IMR-90 (cell line): Measurements from ENCODE around the gene OR51B2. TPM values are rescaled to one million over a fixed set of nuclear protein-coding genes. Genes with fewer than 3 reads are reported as not detected.

Source experiments
- ATAC-seq: fragments of 200-7000 bp; cut with Tn5 transposase; 2 replicates; pipeline ENCODE4 v1.9.1; 2020; ENCODE audit warnings: low read depth, mild to moderate bottlenecking, moderate library complexity
- BruUV-seq: library from RNA; stranded (reverse); fragments of 400-500 nt; replicated peaks from 2 replicates; lab custom pipeline; 2021; lab: Mats Ljungman, UMichigan
- CTCF ChIA-PET: fragments of 300-600 bp; formaldehyde crosslinking; extraction: SDS; loops from one replicate; lab custom pipeline; 2021; ENCODE audit warnings: antibody characterized with exemption; lab: Yijun Ruan, JAX
- POLR2A ChIA-PET: fragments of 300-600 bp; sonication (Branson Sonifier 250); formaldehyde crosslinking; loops from one replicate; lab custom pipeline; 2022; ENCODE audit warnings: antibody characterized with exemption; ENCODE audit not compliant: unreplicated experiment; lab: Charles Lee
- DNase-seq: peaks from one replicate; pipeline ENCODE4 v3.0.0; 2013
- H2AFZ ChIP-seq: replicated peaks from 2 replicates; pipeline ENCODE3; 2013; ENCODE audit warnings: low read length, mild to moderate bottlenecking; ENCODE audit not compliant: poor library complexity
- H2AK5ac ChIP-seq: 2 replicates; pipeline ENCODE4 v1.6.1; 2013; ENCODE audit warnings: low read depth, low read length, inconsistent platforms
- H2AK9ac ChIP-seq: replicated peaks from 2 replicates; pipeline ENCODE3; 2013; ENCODE audit warnings: mild to moderate bottlenecking, low read depth, low read length, moderate library complexity; ENCODE audit not compliant: poor library complexity
- H2BK120ac ChIP-seq: 2 replicates; pipeline ENCODE4 v1.6.1; 2013; ENCODE audit warnings: low read depth, low read length, inconsistent platforms
- H2BK15ac ChIP-seq: 3 replicates; pipeline ENCODE4 v1.6.1; 2013; ENCODE audit warnings: low read depth, low read length, inconsistent platforms
- H2BK20ac ChIP-seq: 2 replicates; pipeline ENCODE4 v1.6.1; 2013; ENCODE audit warnings: low read depth, mild to moderate bottlenecking, inconsistent platforms, low read length, moderate library complexity
- H2BK5ac ChIP-seq: 2 replicates; pipeline ENCODE4 v1.6.1; 2013; ENCODE audit warnings: mild to moderate bottlenecking, low read depth, low read length, inconsistent platforms; ENCODE audit not compliant: poor library complexity, severe bottlenecking
- H3K14ac ChIP-seq: replicated peaks from 2 replicates; pipeline ENCODE4 v1.6.1; 2013; ENCODE audit warnings: low read depth, low read length, inconsistent platforms
- H3K18ac ChIP-seq: 2 replicates; pipeline ENCODE4 v1.6.1; 2013; ENCODE audit warnings: low read depth, low read length, control low read depth
- H3K23ac ChIP-seq: 2 replicates; pipeline ENCODE4 v1.6.1; 2013; ENCODE audit warnings: low read depth, low read length, inconsistent platforms
- H3K27ac ChIP-seq: 2 replicates; pipeline ENCODE4 v1.5.1; 2013; ENCODE audit warnings: mild to moderate bottlenecking, control low read depth, low read length; ENCODE audit not compliant: insufficient read depth
- H3K27me3 ChIP-seq: 2 replicates; pipeline ENCODE4 v1.6.1; 2013; ENCODE audit warnings: low read length; ENCODE audit not compliant: control insufficient read depth, insufficient read depth
- H3K36me3 ChIP-seq: 2 replicates; pipeline ENCODE4 v1.6.1; 2013; ENCODE audit warnings: low read length, mixed read lengths; ENCODE audit not compliant: control insufficient read depth, insufficient read depth
- H3K4ac ChIP-seq: 2 replicates; pipeline ENCODE4 v1.6.1; 2013; ENCODE audit warnings: low read depth, low read length, inconsistent platforms
- H3K4me1 ChIP-seq: 2 replicates; pipeline ENCODE4 v1.6.1; 2013; ENCODE audit warnings: low read length, mixed read lengths; ENCODE audit not compliant: control insufficient read depth, insufficient read depth
- H3K4me2 ChIP-seq: 2 replicates; pipeline ENCODE4 v1.6.1; 2013; ENCODE audit warnings: low read depth, mild to moderate bottlenecking, control low read depth, low read length, moderate library complexity
- H3K4me3 ChIP-seq: 2 replicates; pipeline ENCODE4 v1.5.1; 2013; ENCODE audit warnings: low read depth, mild to moderate bottlenecking, control low read depth, low read length, moderate library complexity; ENCODE audit not compliant: insufficient read depth
- H3K56ac ChIP-seq: 2 replicates; pipeline ENCODE4 v1.6.1; 2013; ENCODE audit warnings: low read length, inconsistent platforms; ENCODE audit not compliant: insufficient read depth; ENCODE audit errors: extremely low read depth
- H3K79me1 ChIP-seq, 2 experiments: 2 replicates each; pipeline ENCODE4 v1.6.1; 2013; ENCODE audit warnings: low read length in 2 of 2, inconsistent platforms in 1 of 2, low read depth in 1 of 2
- H3K9ac ChIP-seq: 2 replicates; pipeline ENCODE4 v1.6.1; 2013; ENCODE audit warnings: low read depth, low read length, control low read depth
- H3K9me1 ChIP-seq: 2 replicates; pipeline ENCODE4 v1.6.1; 2013; ENCODE audit warnings: low read length, inconsistent platforms; ENCODE audit not compliant: insufficient read depth
- H3K9me3 ChIP-seq: 2 replicates; pipeline ENCODE4 v1.6.1; 2013; ENCODE audit warnings: low read length; ENCODE audit not compliant: control insufficient read depth, insufficient read depth
- H4K20me1 ChIP-seq: 2 replicates; pipeline ENCODE4 v1.6.1; 2013; ENCODE audit warnings: low read length, inconsistent platforms; ENCODE audit not compliant: insufficient read depth
- H4K5ac ChIP-seq: 2 replicates; pipeline ENCODE4 v1.6.1; 2013; ENCODE audit warnings: mild to moderate bottlenecking, low read depth, low read length, control low read depth
- H4K8ac ChIP-seq, 2 experiments: 2 replicates each; pipeline ENCODE4 v1.6.1; 2013; ENCODE audit warnings: low read depth in 2 of 2, low read length in 2 of 2, control low read depth in 1 of 2, inconsistent platforms in 1 of 2
- H4K91ac ChIP-seq: 2 replicates; pipeline ENCODE4 v1.6.1; 2013; ENCODE audit warnings: low read depth, low read length, inconsistent platforms; ENCODE audit not compliant: insufficient read depth
- BHLHE40 ChIP-seq: fragments of 150-350 bp; IDR thresholded peaks from 2 replicates; pipeline ENCODE4 v1.6.1; 2016; ENCODE audit warnings: mild to moderate bottlenecking, low read depth, low read length
- CEBPB ChIP-seq: IDR thresholded peaks from 2 replicates; pipeline ENCODE4 v1.6.1; 2012; ENCODE audit warnings: low read depth, low read length, improper control_type of control experiment
- CHD1 ChIP-seq: IDR thresholded peaks from 2 replicates; pipeline ENCODE4 v1.6.1; 2012; ENCODE audit warnings: low read depth, low read length, improper control_type of control experiment
- CTCF ChIP-seq: conservative IDR thresholded peaks from 2 replicates; pipeline ENCODE4 v1.5.1; 2012; ENCODE audit warnings: mild to moderate bottlenecking, low read depth, low read length, improper control_type of control experiment
- ELK1 ChIP-seq: fragments of 150-350 bp; IDR thresholded peaks from 2 replicates; pipeline ENCODE4 v1.6.1; 2016; ENCODE audit warnings: low read depth, mild to moderate bottlenecking, low read length, moderate library complexity, borderline replicate concordance
- FOS ChIP-seq: fragments of 150-350 bp; IDR thresholded peaks from 2 replicates; pipeline ENCODE4 v1.6.1; 2016; ENCODE audit warnings: low read depth, low read length
- MAFK ChIP-seq: IDR thresholded peaks from 2 replicates; pipeline ENCODE4 v1.6.1; 2012; ENCODE audit warnings: low read depth, low read length, improper control_type of control experiment
- MAZ ChIP-seq: IDR thresholded peaks from 2 replicates; pipeline ENCODE4 v1.6.1; 2012; ENCODE audit warnings: low read depth, mild to moderate bottlenecking, low read length, improper control_type of control experiment, moderate library complexity, borderline replicate concordance
- MXI1 ChIP-seq: IDR thresholded peaks from 2 replicates; pipeline ENCODE4 v1.6.1; 2012; ENCODE audit warnings: low read depth, mild to moderate bottlenecking, low read length, moderate library complexity, borderline replicate concordance
- NFE2L2 ChIP-seq: fragments of 150-350 bp; IDR thresholded peaks from 2 replicates; pipeline ENCODE4 v1.6.1; 2016; ENCODE audit warnings: low read depth, mild to moderate bottlenecking, low read length
- POLR2A ChIP-seq: IDR thresholded peaks from 2 replicates; pipeline ENCODE4 v1.6.1; 2012; ENCODE audit warnings: mild to moderate bottlenecking, low read depth, low read length
- RFX5 ChIP-seq: IDR thresholded peaks from 2 replicates; pipeline ENCODE4 v1.8.0; 2012; ENCODE audit warnings: low read depth, mild to moderate bottlenecking, low read length, moderate library complexity
- SMC3 ChIP-seq: fragments of 150-350 bp; IDR thresholded peaks from 2 replicates; pipeline ENCODE4 v1.6.1; 2016; ENCODE audit warnings: low read depth, mild to moderate bottlenecking, antibody characterized with exemption, low read length, moderate library complexity
- USF2 ChIP-seq: fragments of 150-350 bp; IDR thresholded peaks from 2 replicates; pipeline ENCODE4 v1.6.1; 2017; ENCODE audit warnings: mild to moderate bottlenecking, antibody characterized with exemption, low read length, low read depth
- WGBS, 2 experiments: methylation state at CpG; one replicate each; pipeline versions ENCODE4 v1.1.5 to v1.1.7; 2013; ENCODE audit warnings: missing lambda C conversion rate in 2 of 2; ENCODE audit not compliant: insufficient read length in 1 of 2; ENCODE audit errors: extremely low coverage in 2 of 2; 5-methylcytosine and 5-hydroxymethylcytosine counted together
- dilution Hi-C: fragments of 300-500 bp; cut with HindIII; formaldehyde crosslinking; loops from one replicate; pipeline ENCODE4 v1.14.3; 2018; ENCODE audit warnings: low sequenced_read_pairs; ENCODE audit not compliant: unreplicated experiment
- in situ Hi-C: fragments of 300-500 bp; cut with MboI; formaldehyde crosslinking; loops from 3 replicates; pipeline ENCODE4 v1.14.3; 2019; ENCODE audit warnings: low sequenced_read_pairs, inconsistent platforms, mixed read lengths
- intact Hi-C: fragments of 100-400 bp; cut with micrococcal nuclease; formaldehyde crosslinking; loops from 2 replicates; pipeline ENCODE4 v1.10.0; 2022
- polyA plus RNA-seq, 3 experiments: library from polyadenylated mRNA; depleted of rRNA; stranded (reverse); fragments of >200 nt; gene quantifications; 2 replicates each; pipeline ENCODE4 v1.2.3, GENCODE V29; 2012; ENCODE audit warnings: low replicate concordance in 1 of 3
- total RNA-seq: library from RNA; depleted of rRNA; stranded (reverse); fragments of >200 nt; gene quantifications from 2 replicates; pipeline ENCODE4 v1.2.3, GENCODE V29; 2012

OR51B2 gene
- total and polyA plus RNA-seq, 2 of the 4 experiments (the other 2 are of a cell fraction) = not detected

GRCh38 chr11:5348551-5349194 is 24.6 kb upstream of the OR51B2 start:
- H3K4me1 ChIP-seq = peaks cover 11% of the 10 kb centered on the region; the same call in 1 of the 2 replicates
- ATAC-seq (no peak), DNase-seq (no peak)
- POLR2A ChIA-PET = interaction anchor here (0.9 kb wide), 1 partner anchor 15 kb away, joined by 3 read pairs; no protein-coding TSS in a partner anchor
- TF ChIP-seq POLR2A = no peak
- TF ChIP-seq SMC3 = no peak
- no peak for TF ChIP-seq ELK1
- TF ChIP-seq MAFK = no peak
- TF ChIP-seq BHLHE40 = no peak
- no peak for TF ChIP-seq CTCF
- TF ChIP-seq RFX5 = no peak
- no peak for TF ChIP-seq USF2
- no peak for TF ChIP-seq NFE2L2
- no peak for TF ChIP-seq CHD1
- TF ChIP-seq FOS = no peak
- TF ChIP-seq MAZ = no peak
- TF ChIP-seq CEBPB = no peak
- no peak for TF ChIP-seq MXI1
- no peak overlapping the region for H3K56ac ChIP-seq
- peak overlapping the region; percentile 96 for H3K18ac ChIP-seq
- H3K4ac ChIP-seq = peak overlapping the region; percentile 90
- peak overlapping the region; percentile 97 for H2BK120ac ChIP-seq
- H4K8ac ChIP-seq = peak overlapping the region; percentile 80 to 85
- dilution Hi-C loops = no loop called here
- WGBS, 2 experiments = no CpG with 5 or more reads among the region's 3 CpGs
- H4K5ac ChIP-seq = peak overlapping the region; percentile 71
- in situ Hi-C loops = no loop called here
- CTCF ChIA-PET = interaction anchor here (0.6 to 0.9 kb wide), 2 partner anchors 13 to 1015 kb away, joined by 3 read pairs; no protein-coding TSS in a partner anchor
- intact Hi-C loops = no loop called here
- no peaks in the 10 kb centered on the region for H3K9me1 ChIP-seq
- peak overlapping the region; percentile 48 for H3K23ac ChIP-seq
- H4K20me1 ChIP-seq = no peaks in the 10 kb centered on the region
- H3K27me3 ChIP-seq = no peaks in the 10 kb centered on the region
- H4K91ac ChIP-seq = peak overlapping the region; percentile 86
- no peak overlapping the region for H2AK9ac ChIP-seq
- peak overlapping the region; percentile 77 for H3K14ac ChIP-seq
- no peak overlapping the region; the same call in 1 of the 2 replicates for H3K4me2 ChIP-seq
- H3K79me1 ChIP-seq = no peaks in the 10 kb centered on the region
- no peaks in the 10 kb centered on the region for H3K36me3 ChIP-seq
- H2AK5ac ChIP-seq = peak overlapping the region; percentile 63
- peak overlapping the region; percentile 99 for H2BK20ac ChIP-seq
- no peak overlapping the region; the same call in 1 of the 2 replicates for H3K27ac ChIP-seq
- no peak overlapping the region for H2AFZ ChIP-seq
- H3K9me3 ChIP-seq = no peaks in the 10 kb centered on the region
- H3K4me3 ChIP-seq = no peak overlapping the region
- H2BK15ac ChIP-seq = peak overlapping the region; percentile 73; the same call in 2 of the 3 replicates
- no TSS peak for BruUV-seq
- H2BK5ac ChIP-seq = peak overlapping the region; percentile 100
- no peak overlapping the region for H3K9ac ChIP-seq
